Lung (tissue), 13 donors: ENCODE data around the gene SMIM36. TPM values are rescaled to one million over a fixed set of nuclear protein-coding genes. Genes with fewer than 3 reads are reported as not detected.
"Not testable (repeated sequence)": the region's sequence is repeated elsewhere in the genome, so short reads cannot be mapped to it uniquely, and the experiment has no call there.

Experiments used
- ATAC-seq: fragments of 200-7000 bp; cut with Tn5 transposase; one replicate; pipeline ENCODE4 v1.9.1; 2020; ENCODE audit warnings: moderate number of reproducible peaks; ENCODE audit not compliant: insufficient read depth, low FRiP score
- DNase-seq, 3 donors: peaks; one replicate each; pipeline ENCODE4 v3.0.0-alpha.2; 2013 to 2017
- H3K27ac ChIP-seq, 2 donors: one replicate each; pipeline ENCODE4 v1.5.1; 2013; ENCODE audit warnings: mild to moderate bottlenecking in 2 of 2, moderate library complexity in 2 of 2, control low read depth in 1 of 2, inconsistent platforms in 1 of 2, low read depth in 1 of 2, low read length in 1 of 2
- H3K27me3 ChIP-seq, 3 donors: one replicate each; pipeline ENCODE4 v1.5.1; 2013; ENCODE audit warnings: low read length in 2 of 3; ENCODE audit not compliant: control insufficient read depth in 3 of 3, insufficient read depth in 3 of 3
- H3K36me3 ChIP-seq, 4 donors: one replicate each; pipeline ENCODE4 v1.5.1; 2013; ENCODE audit warnings: low read length in 4 of 4, mild to moderate bottlenecking in 1 of 4, moderate library complexity in 1 of 4; ENCODE audit not compliant: control insufficient read depth in 4 of 4, insufficient read depth in 4 of 4
- H3K4me1 ChIP-seq, 5 donors: one replicate each; pipeline ENCODE4 v1.5.1; 2013; ENCODE audit warnings: low read length in 5 of 5, mild to moderate bottlenecking in 2 of 5, moderate library complexity in 1 of 5; ENCODE audit not compliant: control insufficient read depth in 5 of 5, insufficient read depth in 5 of 5
- H3K4me3 ChIP-seq: one replicate; pipeline ENCODE4 v1.5.1; 2013; ENCODE audit warnings: mild to moderate bottlenecking, control low read depth, moderate library complexity
- H3K9ac ChIP-seq, 2 donors: one replicate each; pipeline ENCODE4 v1.5.1; 2013; ENCODE audit warnings: low read length in 2 of 2, control low read depth in 1 of 2; ENCODE audit not compliant: insufficient read depth in 1 of 2
- H3K9me3 ChIP-seq, 4 donors: one replicate each; pipeline ENCODE4 v1.5.1; 2013; ENCODE audit warnings: low read length in 3 of 4, mild to moderate bottlenecking in 1 of 4, moderate library complexity in 1 of 4; ENCODE audit not compliant: control insufficient read depth in 4 of 4, insufficient read depth in 3 of 4
- CTCF ChIP-seq: IDR thresholded peaks from 2 replicates; pipeline ENCODE4 v1.5.1; 2012; ENCODE audit warnings: mild to moderate bottlenecking; ENCODE audit errors: control extremely low read depth, extremely low read depth
- WGBS, 2 donors: extraction: QIAGEN DNeasy Blood & Tissue Kit; methylation state at CpG; one replicate each; pipeline ENCODE4 v1.1.7; 2013; 5-methylcytosine and 5-hydroxymethylcytosine counted together
- polyA plus RNA-seq, 2 donors: library from polyadenylated mRNA; stranded (reverse); fragments of 200-250 nt; gene quantifications; one replicate each; pipeline ENCODE4 v1.2.1, GENCODE V29; 2013
- small RNA-seq: library from RNA; depleted of rRNA; stranded (forward); fragments of <200 nt; gene quantifications from one replicate; pipeline ENCODE3, GENCODE V24; 2014; ENCODE audit warnings: low replicate concordance
- total RNA-seq, 2 donors: library from RNA; depleted of rRNA in 1 of 2; stranded (reverse); fragments of >200 nt in 1 of 2; gene quantifications; one replicate each; pipeline ENCODE4 v1.2.1, GENCODE V29; 2014 to 2021
- donor health status: control.
- donor health status: control.
- donor health status: Bipolar disorder and iron deficiency.
- donor health status: healthy.
- donor health status: DM: yes; HTN: yes; CAD: no.

The SMIM36 gene
- total and polyA plus RNA-seq, 4 donors = not detected

GRCh38 chr17:55405600-55405999 is 105.7 kb downstream of the SMIM36 start:
- no peak for TF ChIP-seq CTCF
- Histone ChIP-seq H3K27ac (no peak overlapping the region), H3K4me1 (peaks cover 0 to 5% (median 0%) of the 10 kb centered on the region in 5 donors), H3K27me3 (no peaks in the 10 kb centered on the region), H3K9me3 (no peaks in the 10 kb centered on the region), H3K4me3 (no peak overlapping the region), H3K9ac (no peak overlapping the region), H3K36me3 (peaks cover 2 to 28% (median 18%) of the 10 kb centered on the region in 4 donors)
- no peak for DNase-seq
- no peak for ATAC-seq
- 91 to 94% methylated on average over 1 of the region's 1 CpG for WGBS, 2 donors

- H3K4me1 ChIP-seq, H3K9ac ChIP-seq, H3K4me3 ChIP-seq, H3K27ac ChIP-seq, ATAC-seq, H3K9me3 ChIP-seq, DNase-seq, H3K27me3 ChIP-seq: not testable (repeated sequence)
- 81 to 84% methylated on average over 5 of the region's 5 CpGs for WGBS, 2 donors
- peaks cover 1 to 29% (median 18%) of the 10 kb centered on the region in 4 donors for H3K36me3 ChIP-seq
These were observed 107.1 kb downstream of the SMIM36 start for GRCh38 chr17:55404197-55404596.

- 84 to 92% methylated on average over 4 of the region's 4 CpGs for WGBS, 2 donors
- no peak overlapping the region for H3K4me3 ChIP-seq
- peaks cover 4 to 38% (median 19%) of the 10 kb centered on the region in 4 donors for H3K36me3 ChIP-seq
- H3K4me1 ChIP-seq = peaks cover 0 to 5% (median 0%) of the 10 kb centered on the region in 5 donors
- no peaks in the 10 kb centered on the region for H3K27me3 ChIP-seq
- no peak overlapping the region for H3K27ac ChIP-seq
- ATAC-seq = no peak
- no peaks in the 10 kb centered on the region for H3K9me3 ChIP-seq
- no peak for TF ChIP-seq CTCF
- no peak for DNase-seq
- no peak overlapping the region for H3K9ac ChIP-seq
These were observed 108.9 kb downstream of the SMIM36 start for GRCh38 chr17:55402374-55402773.

Small RNAs within 50 kb of the gene (small RNA-seq; reads per million reads assigned to genes)
- not detected for gene RNU6-1249P

Other genes starting within 250 kb of the SMIM36 start
- 10 to 100 TPM in 1 of 2 donors, 1 to 10 TPM in 1; 9.9 to 21.3 TPM for gene HLF, start 246.5 kb downstream of the SMIM36 start, total RNA-seq
- gene HLF, start 246.5 kb downstream of the SMIM36 start, polyA plus RNA-seq = 1 to 10 TPM; 3.2 to 5.8 TPM
- gene MMD, start 89.6 kb downstream of the SMIM36 start, total RNA-seq = 10 to 100 TPM; 15.8 to 19.0 TPM
- 10 to 100 TPM; 10.9 to 11.1 TPM for gene MMD, start 89.6 kb downstream of the SMIM36 start, polyA plus RNA-seq
- gene TMEM100, start 211.4 kb upstream of the SMIM36 start, total RNA-seq = 10 to 100 TPM; 74.7 to 92.1 TPM
- gene TMEM100, start 211.4 kb upstream of the SMIM36 start, polyA plus RNA-seq = 100 to 1,000 TPM in 1 of 2 donors, 10 to 100 TPM in 1; 63.6 to 127 TPM
- 10 to 100 TPM; 14.3 to 23.8 TPM for gene PCTP, start 239.6 kb upstream of the SMIM36 start, total RNA-seq
- 10 to 100 TPM; 14.3 to 34.2 TPM for gene PCTP, start 239.6 kb upstream of the SMIM36 start, polyA plus RNA-seq